HAP-1 (cell line): ENCODE results near the gene RPA3.
"Not testable (repeated sequence)": the region's sequence is repeated elsewhere in the genome, so short reads cannot be mapped to it uniquely, and the experiment has no call there.

Experiments
- DNase-seq, 2 experiments: peaks; one replicate each; pipeline ENCODE4 v3.0.0-alpha.2; 2016 to 2020; ENCODE audit warnings: low spot score in 2 of 2
- H3K27me3 ChIP-seq: fragments of 250-450 bp; sonication (Bioruptor Pico); 2 replicates; pipeline ENCODE4 v1.5.1; 2020; ENCODE audit warnings: low read depth, mild to moderate bottlenecking, moderate library complexity
- H3K36me3 ChIP-seq: fragments of 250-450 bp; sonication (Bioruptor Pico); replicated peaks from 2 replicates; pipeline ENCODE4 v1.5.1; 2020; ENCODE audit warnings: mild to moderate bottlenecking
- H3K4me1 ChIP-seq: fragments of 250-450 bp; sonication (Bioruptor Pico); 2 replicates; pipeline ENCODE4 v1.5.1; 2020; ENCODE audit warnings: mild to moderate bottlenecking
- H3K4me3 ChIP-seq: fragments of 250-450 bp; sonication (Bioruptor Pico); 2 replicates; pipeline ENCODE4 v1.5.1; 2020; ENCODE audit warnings: mild to moderate bottlenecking, moderate library complexity
- H3K9me3 ChIP-seq: fragments of 250-450 bp; sonication (Bioruptor Pico); 2 replicates; pipeline ENCODE4 v1.5.1; 2020; ENCODE audit warnings: mild to moderate bottlenecking, moderate library complexity
- in situ Hi-C: fragments of 300-500 bp; cut with MboI; formaldehyde crosslinking; loops from 3 replicates; pipeline ENCODE4 v1.14.3; 2020; ENCODE audit warnings: low sequenced_read_pairs, inconsistent platforms, mixed read lengths

Gene RPA3

DNA sequence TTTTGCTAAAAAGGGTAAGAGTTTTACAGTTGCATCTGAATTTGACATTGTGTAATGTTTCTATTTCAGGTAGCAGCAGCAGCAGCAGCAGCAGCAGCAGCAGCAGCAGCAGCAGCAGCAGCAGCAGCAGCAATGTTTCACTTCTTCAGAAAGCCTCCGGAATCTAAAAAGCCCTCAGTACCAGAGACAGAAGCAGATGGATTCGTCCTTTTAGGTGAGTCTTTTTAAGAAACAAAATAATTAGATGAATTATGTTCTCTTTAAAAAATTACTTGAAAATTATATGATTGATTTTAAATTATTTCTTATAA, 45.2 kb downstream of the RPA3 start:
- in situ Hi-C loops: loop anchor here (25.0 kb wide), 1 partner anchor 539 kb away; no protein-coding TSS in a partner anchor
- H3K4me1 ChIP-seq: no peaks in the 10 kb centered on the region
- no peaks in the 10 kb centered on the region; the same call in 1 of the 2 replicates for H3K9me3 ChIP-seq
- DNase-seq: no peak
- H3K27me3 ChIP-seq: no peaks in the 10 kb centered on the region
- peaks cover 3% of the 10 kb centered on the region for H3K36me3 ChIP-seq
- no peak overlapping the region for H3K4me3 ChIP-seq

- Histone ChIP-seq H3K36me3 (peaks cover 3% of the 10 kb centered on the region), H3K4me3 (no peak overlapping the region), H3K4me1 (no peaks in the 10 kb centered on the region), H3K9me3 (no peaks in the 10 kb centered on the region), H3K27me3 (no peaks in the 10 kb centered on the region)
- DNase-seq: no peak
- in situ Hi-C loops: loop anchor here (25.0 kb wide), 1 partner anchor 540 kb away; no protein-coding TSS in a partner anchor
These were observed 45.7 kb downstream of the RPA3 start for GRCh38 chr7:7672545-7673239.

- Histone ChIP-seq H3K36me3 (no peaks in the 10 kb centered on the region), H3K9me3 (no peaks in the 10 kb centered on the region), H3K4me3 (no peak overlapping the region), H3K4me1 (no peaks in the 10 kb centered on the region), H3K27me3 (no peaks in the 10 kb centered on the region)
- no peak for DNase-seq
- in situ Hi-C loops: loop anchor here (25.0 kb wide), 1 partner anchor 541 kb away; no protein-coding TSS in a partner anchor
These were observed 47.0 kb downstream of the RPA3 start for GRCh38 chr7:7671361-7671760.

DNA sequence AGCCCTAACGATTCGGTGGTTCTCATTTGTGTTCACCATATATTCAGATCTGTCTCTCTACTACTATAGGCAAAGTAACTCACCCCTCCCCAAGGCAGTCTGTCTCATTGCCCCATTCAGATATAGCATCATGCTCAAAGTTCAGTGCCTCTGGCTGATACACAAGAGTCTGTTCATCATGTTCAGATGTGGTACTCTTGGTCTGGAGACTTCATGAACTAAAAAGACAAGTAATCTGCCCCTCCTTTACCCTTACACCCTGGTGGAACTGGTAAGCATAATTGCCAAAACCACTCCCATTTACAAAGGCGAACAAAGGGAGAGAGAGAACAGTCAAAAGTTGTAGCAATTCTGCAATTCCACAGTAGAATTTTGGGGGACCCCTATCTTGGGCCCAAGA, 47.9 kb downstream of the RPA3 start:
- Histone ChIP-seq H3K27me3 (no peaks in the 10 kb centered on the region), H3K4me1 (no peaks in the 10 kb centered on the region), H3K4me3 (no peak overlapping the region), H3K36me3 (no peaks in the 10 kb centered on the region), H3K9me3 (no peaks in the 10 kb centered on the region)
- in situ Hi-C loops: loop anchor here (25.0 kb wide), 1 partner anchor 542 kb away; no protein-coding TSS in a partner anchor
- no peak for DNase-seq

- Histone ChIP-seq H3K36me3 (no peaks in the 10 kb centered on the region), H3K4me3 (no peak overlapping the region), H3K4me1 (peaks cover 18% of the 10 kb centered on the region), H3K27me3 (no peaks in the 10 kb centered on the region), H3K9me3 (no peaks in the 10 kb centered on the region)
- in situ Hi-C loops: loop anchor here (25.0 kb wide), 1 partner anchor 544 kb away; no protein-coding TSS in a partner anchor
- DNase-seq: no peak
These were observed 49.7 kb downstream of the RPA3 start for GRCh38 chr7:7668706-7669105.

GRCh38 chr7:7667187-7667586, 51.2 kb downstream of the RPA3 start:
- no peak for DNase-seq
- Histone ChIP-seq H3K4me1 (peaks cover 27% of the 10 kb centered on the region), H3K4me3 (no peak overlapping the region), H3K27me3 (no peaks in the 10 kb centered on the region), H3K36me3 (no peaks in the 10 kb centered on the region), H3K9me3 (no peaks in the 10 kb centered on the region)
- in situ Hi-C loops: loop anchor here (25.0 kb wide), 1 partner anchor 545 kb away; no protein-coding TSS in a partner anchor

- no peaks in the 10 kb centered on the region for H3K27me3 ChIP-seq
- H3K9me3 ChIP-seq: no peaks in the 10 kb centered on the region
- in situ Hi-C loops: loop anchor here (25.0 kb wide), 1 partner anchor 547 kb away; no protein-coding TSS in a partner anchor
- peaks cover 27% of the 10 kb centered on the region for H3K4me1 ChIP-seq
- H3K4me3 ChIP-seq: no peak overlapping the region
- peak in 1 of 2 experiments; percentile 90 for DNase-seq
- H3K36me3 ChIP-seq: no peaks in the 10 kb centered on the region
These were observed 53.4 kb downstream of the RPA3 start for GRCh38 chr7:7665031-7665430.

DNA sequence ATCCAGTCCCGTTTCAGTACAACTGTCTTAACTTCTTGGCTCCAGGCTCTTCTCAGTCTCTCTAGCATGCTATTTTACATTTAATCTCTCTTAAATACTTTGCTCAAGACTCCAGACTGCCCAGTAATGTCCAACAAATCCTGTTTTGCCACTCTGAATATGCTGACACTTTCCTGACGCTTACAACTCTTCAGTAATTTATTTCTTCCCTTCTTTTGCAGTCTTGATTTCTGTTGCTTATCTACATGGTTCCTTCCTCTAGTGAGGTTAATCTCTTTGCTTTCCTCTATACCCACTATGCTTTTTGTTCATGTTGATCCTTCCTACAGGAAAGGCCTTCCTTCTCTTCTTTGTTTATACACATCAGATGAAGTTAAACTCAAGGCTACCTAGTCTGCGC, 54.1 kb downstream of the RPA3 start:
- Histone ChIP-seq H3K27me3 (no peaks in the 10 kb centered on the region), H3K9me3 (no peaks in the 10 kb centered on the region), H3K4me3 (no peak overlapping the region), H3K36me3 (no peaks in the 10 kb centered on the region), H3K4me1 (peaks cover 27% of the 10 kb centered on the region)
- peak in 1 of 2 experiments; percentile 83 for DNase-seq
- in situ Hi-C loops: loop anchor here (25.0 kb wide), 1 partner anchor 548 kb away; no protein-coding TSS in a partner anchor

- in situ Hi-C loops: loop anchor here (25.0 kb wide), 1 partner anchor 550 kb away; no protein-coding TSS in a partner anchor
- Histone ChIP-seq H3K27me3 (no peaks in the 10 kb centered on the region), H3K9me3 (no peaks in the 10 kb centered on the region), H3K4me3 (no peak overlapping the region), H3K36me3 (no peaks in the 10 kb centered on the region), H3K4me1 (peaks cover 27% of the 10 kb centered on the region)
- peak in 1 of 2 experiments; percentile 26 for DNase-seq
These were observed 55.9 kb downstream of the RPA3 start for GRCh38 chr7:7662527-7662926.

GRCh38 chr7:7656459-7656858, 61.9 kb downstream of the RPA3 start:
- H3K27me3 ChIP-seq, H3K9me3 ChIP-seq, H3K4me3 ChIP-seq, H3K36me3 ChIP-seq, H3K4me1 ChIP-seq, DNase-seq: not testable (repeated sequence)
- in situ Hi-C loops: loop anchor here (25.0 kb wide), 1 partner anchor 556 kb away; no protein-coding TSS in a partner anchor

DNA sequence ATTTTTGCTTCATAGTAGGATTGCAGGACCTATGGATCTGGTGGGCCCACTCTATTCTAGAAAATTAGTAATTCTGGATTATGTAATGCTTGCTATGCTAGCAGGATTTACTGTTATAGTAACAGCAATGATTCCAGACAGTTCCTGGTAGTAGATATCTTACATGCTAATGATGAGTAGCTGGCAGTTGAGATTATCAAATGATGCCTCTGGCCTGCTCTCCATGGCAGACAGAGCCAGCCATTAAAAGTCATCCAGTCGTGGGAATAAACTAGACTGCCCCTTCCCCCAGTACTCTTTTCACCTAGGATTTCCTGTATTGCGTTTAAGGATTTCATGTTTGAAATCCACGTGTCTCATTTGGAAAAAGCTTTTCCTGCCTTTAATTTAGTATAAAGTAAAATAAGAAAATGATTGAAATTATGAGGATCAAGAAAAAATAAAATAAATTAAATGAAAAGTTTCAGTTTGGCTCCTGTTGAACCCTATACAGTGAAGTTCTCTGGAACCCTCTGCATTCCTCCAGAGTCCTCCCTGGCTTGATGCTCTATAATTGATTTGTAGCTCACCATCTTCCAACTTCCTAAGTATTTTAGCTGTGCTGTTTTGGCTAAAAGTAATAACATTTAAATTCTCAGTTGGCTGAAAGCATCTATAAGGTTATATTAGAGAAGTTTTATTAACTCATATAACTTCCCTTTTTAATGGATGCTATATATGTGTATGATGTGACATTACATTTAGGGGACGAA, 63.3 kb downstream of the RPA3 start:
- in situ Hi-C loops: loop anchor here (25.0 kb wide), 1 partner anchor 557 kb away; no protein-coding TSS in a partner anchor
- DNase-seq: no peak
- H3K36me3 ChIP-seq: no peaks in the 10 kb centered on the region
- H3K4me1 ChIP-seq: no peaks in the 10 kb centered on the region
- no peak overlapping the region for H3K4me3 ChIP-seq
- no peaks in the 10 kb centered on the region for H3K27me3 ChIP-seq
- no peaks in the 10 kb centered on the region for H3K9me3 ChIP-seq

DNA sequence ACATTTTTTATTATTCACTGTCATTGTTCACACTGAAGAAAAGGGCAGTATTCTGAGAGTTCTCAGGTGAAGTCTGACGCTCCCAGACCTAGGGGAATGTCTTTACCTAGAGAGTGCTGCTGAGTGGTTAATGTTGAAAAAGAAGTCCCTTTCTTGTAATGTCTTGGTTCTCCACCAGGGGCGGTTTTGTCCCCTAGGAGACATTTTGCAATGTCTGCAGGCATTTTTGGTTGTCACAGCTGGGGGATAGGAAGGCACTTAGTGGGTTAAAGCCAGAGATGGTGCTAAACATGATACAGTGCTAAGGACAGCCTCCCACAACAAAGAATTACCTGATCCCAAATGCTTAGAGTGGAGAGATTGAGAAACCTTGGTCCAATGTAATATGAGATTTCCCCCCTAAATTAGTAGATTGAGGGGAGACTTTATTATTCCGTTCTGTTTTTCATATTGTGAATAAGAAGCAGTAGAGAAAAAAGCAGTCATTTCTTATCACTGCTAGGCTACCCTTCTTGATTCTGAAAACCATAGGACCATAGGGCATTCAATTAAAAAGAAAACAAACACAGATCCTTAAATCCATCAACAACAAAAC, 64.7 kb downstream of the RPA3 start:
- Histone ChIP-seq H3K27me3 (no peaks in the 10 kb centered on the region), H3K9me3 (no peaks in the 10 kb centered on the region), H3K4me1 (no peaks in the 10 kb centered on the region), H3K4me3 (no peak overlapping the region), H3K36me3 (no peaks in the 10 kb centered on the region)
- in situ Hi-C loops: loop anchor here (25.0 kb wide), 1 partner anchor 559 kb away; no protein-coding TSS in a partner anchor
- peak in 1 of 2 experiments; percentile 73 for DNase-seq

DNA sequence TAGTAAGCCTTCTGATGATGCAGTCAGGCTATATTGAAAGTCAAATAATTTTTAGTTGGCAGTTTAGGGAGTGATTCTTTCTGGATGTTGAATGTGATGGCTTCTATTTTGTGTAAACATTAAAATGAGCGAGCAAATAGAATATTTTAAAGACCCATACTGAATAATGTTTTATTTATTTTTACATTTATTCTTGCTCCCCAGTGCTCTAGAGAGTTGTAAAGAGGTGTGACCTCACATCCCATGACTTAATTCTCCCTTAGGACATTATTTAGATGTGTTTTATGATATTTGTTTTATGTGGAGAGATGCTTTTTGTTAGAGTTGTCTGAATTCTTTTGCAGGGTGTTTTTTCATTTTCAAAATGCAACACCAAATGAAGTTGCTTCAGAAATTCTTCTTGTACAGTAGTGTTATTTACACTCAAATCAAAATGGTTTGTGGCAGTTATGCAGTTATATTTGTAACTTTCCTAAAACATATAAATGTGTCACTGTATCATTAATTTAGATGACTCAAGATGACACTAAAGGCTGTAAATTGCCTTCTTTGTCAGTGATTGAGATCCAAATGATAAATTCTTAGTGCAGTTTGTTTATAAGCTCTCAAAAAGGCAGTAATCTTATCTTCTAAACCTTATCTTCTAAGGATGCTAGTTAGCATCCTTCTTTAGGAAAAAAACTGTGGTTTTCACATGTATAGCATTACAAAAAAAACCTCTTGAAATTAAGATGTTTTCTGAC, 65.4 kb downstream of the RPA3 start:
- H3K4me3 ChIP-seq: no peak overlapping the region
- H3K36me3 ChIP-seq: no peaks in the 10 kb centered on the region
- in situ Hi-C loops: loop anchor here (25.0 kb wide), 1 partner anchor 559 kb away; no protein-coding TSS in a partner anchor
- DNase-seq: no peak
- no peaks in the 10 kb centered on the region for H3K9me3 ChIP-seq
- H3K27me3 ChIP-seq: no peaks in the 10 kb centered on the region
- H3K4me1 ChIP-seq: no peaks in the 10 kb centered on the region
